ENCODE data around the gene SLC24A4. TPM values are rescaled to one million over a fixed set of nuclear protein-coding genes. Genes with fewer than 3 reads are reported as not detected.
A peak's percentile ranks its signal among the peaks of the same experiment; 100 is the strongest.

The SLC24A4 gene
- total RNA-seq, 3 donors from 2014 or later = 0.15 to 0.96 TPM; not detected in 1

DNA sequence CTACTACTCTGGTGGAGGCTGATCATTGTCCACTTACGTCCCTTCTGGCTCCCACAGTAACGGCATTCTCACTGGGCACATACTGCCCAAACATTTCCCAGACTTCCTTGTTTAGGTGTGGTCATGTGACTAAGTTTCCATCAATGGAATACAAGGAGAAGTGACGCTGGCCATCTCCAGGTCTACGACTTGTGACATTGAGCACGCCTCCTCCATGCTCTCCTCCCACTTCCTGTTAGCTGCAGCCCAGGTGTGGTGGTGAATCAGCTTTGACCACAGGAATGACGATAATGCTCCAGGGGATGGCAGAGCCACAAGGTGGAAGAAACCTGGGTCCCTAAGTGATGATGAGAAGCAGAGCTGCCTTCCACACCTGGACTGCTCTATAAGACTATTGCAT lies 6.0 kb upstream of the SLC24A4 start:
- peaks cover 0 to 19% of the 10 kb centered on the region in 2 donors for H3K27me3 ChIP-seq
- no peaks in the 10 kb centered on the region for H3K9me3 ChIP-seq
- intact Hi-C loops (cut with DNase I; ENCODE audit: low total_unique reads) = no loop called here
- H3K4me1 ChIP-seq = no peaks in the 10 kb centered on the region
- H3K4me3 ChIP-seq = no peak overlapping the region
- no peak for DNase-seq (ENCODE audit: low spot score in 2 of 2)
- H3K36me3 ChIP-seq = no peaks in the 10 kb centered on the region
- TF ChIP-seq, protein P1, sequence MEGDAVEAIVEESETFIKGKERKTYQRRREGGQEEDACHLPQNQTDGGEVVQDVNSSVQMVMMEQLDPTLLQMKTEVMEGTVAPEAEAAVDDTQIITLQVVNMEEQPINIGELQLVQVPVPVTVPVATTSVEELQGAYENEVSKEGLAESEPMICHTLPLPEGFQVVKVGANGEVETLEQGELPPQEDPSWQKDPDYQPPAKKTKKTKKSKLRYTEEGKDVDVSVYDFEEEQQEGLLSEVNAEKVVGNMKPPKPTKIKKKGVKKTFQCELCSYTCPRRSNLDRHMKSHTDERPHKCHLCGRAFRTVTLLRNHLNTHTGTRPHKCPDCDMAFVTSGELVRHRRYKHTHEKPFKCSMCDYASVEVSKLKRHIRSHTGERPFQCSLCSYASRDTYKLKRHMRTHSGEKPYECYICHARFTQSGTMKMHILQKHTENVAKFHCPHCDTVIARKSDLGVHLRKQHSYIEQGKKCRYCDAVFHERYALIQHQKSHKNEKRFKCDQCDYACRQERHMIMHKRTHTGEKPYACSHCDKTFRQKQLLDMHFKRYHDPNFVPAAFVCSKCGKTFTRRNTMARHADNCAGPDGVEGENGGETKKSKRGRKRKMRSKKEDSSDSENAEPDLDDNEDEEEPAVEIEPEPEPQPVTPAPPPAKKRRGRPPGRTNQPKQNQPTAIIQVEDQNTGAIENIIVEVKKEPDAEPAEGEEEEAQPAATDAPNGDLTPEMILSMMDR (IDR thresholded peaks at IDR 0.05) = no peak
- TF ChIP-seq POLR2A (IDR thresholded peaks at IDR 0.05) (no peak), POLR2AphosphoS5 (IDR thresholded peaks at IDR 0.05) (no peak)
- no peak overlapping the region for H3K27ac ChIP-seq

DNA sequence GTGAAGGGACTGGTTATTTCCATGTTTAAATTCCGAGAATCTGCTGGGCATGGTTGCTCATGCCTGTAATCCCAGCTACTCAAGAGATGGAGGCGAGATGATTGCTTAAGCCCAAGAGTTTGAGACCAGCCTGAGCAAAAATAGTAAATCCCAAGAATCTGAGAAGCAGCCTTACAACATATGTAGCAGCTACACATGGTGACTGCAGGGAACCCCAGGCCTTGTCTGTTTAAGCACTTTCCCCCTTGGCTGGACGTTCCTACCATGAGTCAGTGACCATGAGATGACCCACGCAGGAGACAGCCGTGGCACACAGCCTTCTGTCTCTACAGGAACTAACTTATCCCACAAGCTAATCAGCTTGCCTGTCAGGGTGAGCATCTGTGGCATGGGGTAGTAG lies 5.5 kb upstream of the SLC24A4 start:
- H3K9me3 ChIP-seq = no peaks in the 10 kb centered on the region
- no peak for DNase-seq (ENCODE audit: low spot score in 2 of 2)
- peaks cover 0 to 25% of the 10 kb centered on the region in 2 donors for H3K27me3 ChIP-seq
- no peak overlapping the region for H3K4me3 ChIP-seq
- no peaks in the 10 kb centered on the region for H3K36me3 ChIP-seq
- intact Hi-C loops (cut with DNase I; ENCODE audit: low total_unique reads) = no loop called here
- H3K4me1 ChIP-seq = no peaks in the 10 kb centered on the region
- no peak for TF ChIP-seq POLR2AphosphoS5 (IDR thresholded peaks at IDR 0.05)
- no peak for TF ChIP-seq POLR2A (IDR thresholded peaks at IDR 0.05)
- TF ChIP-seq, protein P1 (IDR thresholded peaks at IDR 0.05) = no peak
- no peak overlapping the region for H3K27ac ChIP-seq

DNA sequence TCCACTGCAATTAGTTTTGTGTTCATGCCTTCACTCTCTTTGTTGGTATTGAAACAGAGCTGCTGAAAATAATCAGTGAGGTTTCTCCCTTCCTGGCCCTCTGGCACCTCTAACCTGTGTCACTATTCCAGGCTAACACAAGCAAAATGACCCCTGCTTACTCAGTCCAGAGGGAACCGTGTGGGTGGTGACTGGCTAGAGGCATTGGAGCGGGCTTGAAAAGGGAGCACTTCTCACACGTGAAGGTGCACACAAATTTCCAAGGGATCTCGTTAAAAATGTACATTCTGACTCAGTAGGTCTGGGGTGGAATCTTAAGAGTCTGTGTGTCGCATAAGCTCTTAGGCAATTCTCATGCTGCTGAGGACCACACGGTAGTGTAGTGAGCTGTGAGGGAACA lies 1.3 kb upstream of the SLC24A4 start:
- H3K27me3 ChIP-seq = peaks cover 0 to 60% of the 10 kb centered on the region in 2 donors
- no peaks in the 10 kb centered on the region for H3K9me3 ChIP-seq
- no peaks in the 10 kb centered on the region for H3K36me3 ChIP-seq
- no peak for DNase-seq (ENCODE audit: low spot score in 2 of 2)
- TF ChIP-seq POLR2AphosphoS5 (IDR thresholded peaks at IDR 0.05) = no peak
- TF ChIP-seq, protein P1 (IDR thresholded peaks at IDR 0.05) = no peak
- TF ChIP-seq POLR2A (IDR thresholded peaks at IDR 0.05) = no peak
- peaks cover 0 to 6% of the 10 kb centered on the region in 2 donors for H3K4me1 ChIP-seq
- H3K4me3 ChIP-seq = no peak overlapping the region
- intact Hi-C loops (cut with DNase I; ENCODE audit: low total_unique reads) = no loop called here
- H3K27ac ChIP-seq = no peak overlapping the region

DNA sequence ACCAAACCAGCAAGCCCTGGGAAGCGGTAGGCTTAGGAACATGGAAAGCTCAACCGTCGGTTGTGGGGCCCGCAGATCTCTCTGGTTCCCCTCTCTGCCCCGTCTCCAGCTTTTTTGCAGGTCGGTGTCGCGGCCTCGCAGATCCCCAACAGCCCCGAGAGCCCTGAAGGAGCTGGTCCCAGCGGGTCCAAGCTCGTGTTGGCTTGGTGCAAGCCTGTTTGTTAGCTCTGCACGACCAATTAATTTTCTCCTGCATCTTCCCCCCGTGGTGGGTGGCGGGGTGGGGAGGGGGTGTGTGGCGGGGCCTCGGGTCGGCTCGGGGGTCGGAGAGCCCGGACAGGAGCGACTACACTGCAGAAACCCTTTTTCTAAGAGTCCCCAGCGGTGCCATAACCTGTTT lies 449 bp upstream of the SLC24A4 start:
- intact Hi-C loops (cut with DNase I; ENCODE audit: low total_unique reads) = no loop called here
- no peaks in the 10 kb centered on the region for H3K9me3 ChIP-seq
- H3K27ac ChIP-seq = no peak overlapping the region
- no peak for TF ChIP-seq POLR2A (IDR thresholded peaks at IDR 0.05)
- no peak for TF ChIP-seq POLR2AphosphoS5 (IDR thresholded peaks at IDR 0.05)
- TF ChIP-seq, protein P1 (IDR thresholded peaks at IDR 0.05) = no peak
- no peak for DNase-seq (ENCODE audit: low spot score in 2 of 2)
- H3K36me3 ChIP-seq = no peaks in the 10 kb centered on the region
- peaks cover 0 to 6% of the 10 kb centered on the region in 2 donors for H3K4me1 ChIP-seq
- peak overlapping the region; percentile 35 to 69 (median 43) for H3K4me3 ChIP-seq
- peaks cover 0 to 60% of the 10 kb centered on the region in 2 donors for H3K27me3 ChIP-seq

DNA sequence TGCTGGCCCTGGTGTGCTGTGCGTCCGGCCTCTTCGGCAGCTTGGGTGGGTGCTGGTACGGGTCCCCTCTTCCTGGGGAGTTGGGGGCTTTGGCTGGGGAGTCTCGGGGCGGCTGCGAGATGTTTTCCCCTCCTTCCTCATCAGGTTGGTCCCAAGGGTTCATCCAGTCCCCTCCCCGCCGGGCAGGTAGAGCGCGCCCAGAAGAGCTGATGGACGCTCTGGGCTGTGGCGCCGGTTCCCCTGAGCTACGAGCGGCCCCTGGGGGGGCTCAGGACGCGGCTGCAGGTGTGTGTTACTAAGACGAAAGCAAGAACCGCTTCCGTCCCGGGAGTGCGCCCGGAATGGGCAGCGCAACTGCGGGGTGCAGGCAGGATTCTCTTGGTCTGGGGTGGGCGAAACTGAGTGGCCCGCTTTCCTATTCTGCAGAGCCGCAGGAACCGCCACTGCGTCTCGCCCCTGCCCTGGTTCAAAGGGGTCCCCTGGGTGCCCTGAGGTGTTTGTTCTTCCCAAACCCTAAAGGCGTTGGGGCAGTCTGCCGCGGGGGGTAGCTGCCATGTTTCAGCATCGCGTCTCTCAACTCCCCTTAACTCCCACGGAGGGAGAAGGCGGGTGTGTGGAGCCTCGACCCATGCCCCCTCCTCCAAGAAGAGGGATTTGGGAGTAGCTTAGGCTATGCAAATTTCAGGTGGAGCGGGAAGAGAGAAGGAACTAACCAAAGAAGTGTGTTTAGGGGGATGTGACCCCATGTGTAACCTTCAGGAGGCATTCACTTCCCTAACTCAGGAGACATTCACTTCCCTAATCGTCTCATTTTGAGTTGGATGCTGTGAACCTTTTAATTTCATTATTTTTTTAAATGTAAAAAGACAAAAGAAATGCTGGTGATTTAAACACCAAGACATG lies 1.2 kb downstream of the SLC24A4 start:
- no peak overlapping the region for H3K27ac ChIP-seq
- peaks cover 0 to 59% of the 10 kb centered on the region in 2 donors for H3K27me3 ChIP-seq
- peaks cover 0 to 6% of the 10 kb centered on the region in 2 donors for H3K4me1 ChIP-seq
- TF ChIP-seq POLR2AphosphoS5 (IDR thresholded peaks at IDR 0.05) (no peak), POLR2A (IDR thresholded peaks at IDR 0.05) (no peak)
- TF ChIP-seq, protein P1 (IDR thresholded peaks at IDR 0.05) = no peak
- no peaks in the 10 kb centered on the region for H3K36me3 ChIP-seq
- H3K9me3 ChIP-seq = no peaks in the 10 kb centered on the region
- H3K4me3 ChIP-seq = peak overlapping the region in 1 of 3 donors; percentile 69
- DNase-seq (ENCODE audit: low spot score in 2 of 2) = no peak
- intact Hi-C loops (cut with DNase I; ENCODE audit: low total_unique reads) = no loop called here

Data from breast epithelium (tissue), 4 donors.